ENCODE measurements around the gene EXT2.

Gene EXT2

DNA sequence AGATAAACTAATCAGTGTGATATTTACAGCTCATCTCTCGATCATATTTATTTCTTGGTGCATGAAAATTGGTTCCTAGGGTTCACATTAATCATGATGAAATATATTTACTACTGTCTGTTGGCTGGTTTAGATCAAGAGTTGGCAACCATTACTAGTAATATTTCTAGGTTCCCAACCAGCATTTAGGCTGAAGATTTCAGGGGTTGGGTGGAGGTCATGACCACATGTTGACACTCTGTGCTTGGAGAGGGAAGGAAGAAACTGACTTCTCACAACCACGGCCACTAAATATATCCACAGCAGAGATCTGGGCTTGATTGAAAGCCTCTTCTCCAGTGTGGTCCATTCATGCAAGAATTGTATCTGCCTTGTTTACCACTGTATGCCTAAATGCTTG lies 126.5 kb downstream of the EXT2 start:
- TF ChIP-seq ZC3H10 (CRISPR knock-in tag; IDR thresholded peaks at IDR 0.05) (no peak), ZNF70 (CRISPR knock-in tag; IDR thresholded peaks at IDR 0.05) (no peak), ZNF8 (CRISPR knock-in tag; IDR thresholded peaks at IDR 0.05) (no peak), ZFP3 (CRISPR knock-in tag; IDR thresholded peaks at IDR 0.05) (no peak), ARNTL (CRISPR knock-in tag; IDR thresholded peaks at IDR 0.05; ENCODE audit: borderline replicate concordance, low read depth) (no peak), TOX (CRISPR knock-in tag; IDR thresholded peaks at IDR 0.05; ENCODE audit: borderline replicate concordance) (no peak; the same call in 1 of the 2 replicates), TCF4 (CRISPR knock-in tag; IDR thresholded peaks at IDR 0.05; ENCODE audit: borderline replicate concordance) (no peak), SNAI2 (CRISPR knock-in tag; IDR thresholded peaks at IDR 0.05) (no peak)
- no peak for ATAC-seq

DNA sequence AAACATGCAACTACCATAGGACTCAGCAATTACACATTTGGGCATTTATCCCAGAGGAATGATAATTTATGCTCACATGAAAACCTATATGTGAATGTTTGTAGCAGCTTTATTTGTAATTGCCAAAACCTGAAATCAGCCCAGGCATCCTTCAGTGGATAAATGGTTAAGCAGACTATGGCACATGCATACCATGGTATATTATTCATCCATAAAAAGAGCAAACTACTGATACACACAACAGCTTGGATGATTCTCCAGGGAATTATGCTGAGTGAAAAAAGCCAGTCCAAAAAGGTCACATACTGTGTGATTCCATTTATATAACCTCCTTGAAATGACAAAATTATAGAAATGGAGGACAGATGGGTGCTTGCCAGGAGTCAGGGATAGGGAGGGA lies 127.8 kb downstream of the EXT2 start:
- ATAC-seq: peak; percentile 54
- TF ChIP-seq ZNF8 (CRISPR knock-in tag; IDR thresholded peaks at IDR 0.05) (no peak), ARNTL (CRISPR knock-in tag; IDR thresholded peaks at IDR 0.05; ENCODE audit: borderline replicate concordance, low read depth) (no peak), BACH2 (CRISPR knock-in tag; IDR thresholded peaks at IDR 0.05; ENCODE audit: borderline replicate concordance) (no peak), ZFP30 (CRISPR knock-in tag; IDR thresholded peaks at IDR 0.05) (no peak), SNAI2 (CRISPR knock-in tag; IDR thresholded peaks at IDR 0.05) (no peak), TCF4 (CRISPR knock-in tag; IDR thresholded peaks at IDR 0.05; ENCODE audit: borderline replicate concordance) (no peak), ZNF70 (CRISPR knock-in tag; IDR thresholded peaks at IDR 0.05) (no peak), ESRRG (CRISPR knock-in tag; IDR thresholded peaks at IDR 0.05) (no peak), ZNF565 (CRISPR knock-in tag; conservative IDR thresholded peaks at IDR 0.05; ENCODE audit: low read depth) (no peak), CSDC2 (CRISPR knock-in tag; IDR thresholded peaks at IDR 0.05) (no peak), ISL1 (CRISPR knock-in tag; IDR thresholded peaks at IDR 0.05) (no peak), GLIS3 (CRISPR knock-in tag; IDR thresholded peaks at IDR 0.05) (no peak), TOX (CRISPR knock-in tag; IDR thresholded peaks at IDR 0.05; ENCODE audit: borderline replicate concordance) (no peak)
- TF ChIP-seq, protein P1, sequence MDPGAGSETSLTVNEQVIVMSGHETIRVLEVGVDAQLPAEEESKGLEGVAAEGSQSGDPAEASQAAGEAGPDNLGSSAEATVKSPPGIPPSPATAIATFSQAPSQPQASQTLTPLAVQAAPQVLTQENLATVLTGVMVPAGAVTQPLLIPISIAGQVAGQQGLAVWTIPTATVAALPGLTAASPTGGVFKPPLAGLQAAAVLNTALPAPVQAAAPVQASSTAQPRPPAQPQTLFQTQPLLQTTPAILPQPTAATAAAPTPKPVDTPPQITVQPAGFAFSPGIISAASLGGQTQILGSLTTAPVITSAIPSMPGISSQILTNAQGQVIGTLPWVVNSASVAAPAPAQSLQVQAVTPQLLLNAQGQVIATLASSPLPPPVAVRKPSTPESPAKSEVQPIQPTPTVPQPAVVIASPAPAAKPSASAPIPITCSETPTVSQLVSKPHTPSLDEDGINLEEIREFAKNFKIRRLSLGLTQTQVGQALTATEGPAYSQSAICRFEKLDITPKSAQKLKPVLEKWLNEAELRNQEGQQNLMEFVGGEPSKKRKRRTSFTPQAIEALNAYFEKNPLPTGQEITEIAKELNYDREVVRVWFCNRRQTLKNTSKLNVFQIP (CRISPR knock-in tag; IDR thresholded peaks at IDR 0.05; ENCODE audit: borderline replicate concordance, low read depth): no peak
- TF ChIP-seq, protein P2, sequence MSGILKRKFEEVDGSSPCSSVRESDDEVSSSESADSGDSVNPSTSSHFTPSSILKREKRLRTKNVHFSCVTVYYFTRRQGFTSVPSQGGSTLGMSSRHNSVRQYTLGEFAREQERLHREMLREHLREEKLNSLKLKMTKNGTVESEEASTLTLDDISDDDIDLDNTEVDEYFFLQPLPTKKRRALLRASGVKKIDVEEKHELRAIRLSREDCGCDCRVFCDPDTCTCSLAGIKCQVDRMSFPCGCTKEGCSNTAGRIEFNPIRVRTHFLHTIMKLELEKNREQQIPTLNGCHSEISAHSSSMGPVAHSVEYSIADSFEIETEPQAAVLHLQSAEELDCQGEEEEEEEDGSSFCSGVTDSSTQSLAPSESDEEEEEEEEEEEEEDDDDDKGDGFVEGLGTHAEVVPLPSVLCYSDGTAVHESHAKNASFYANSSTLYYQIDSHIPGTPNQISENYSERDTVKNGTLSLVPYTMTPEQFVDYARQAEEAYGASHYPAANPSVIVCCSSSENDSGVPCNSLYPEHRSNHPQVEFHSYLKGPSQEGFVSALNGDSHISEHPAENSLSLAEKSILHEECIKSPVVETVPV (CRISPR knock-in tag; IDR thresholded peaks at IDR 0.05): no peak
- TF ChIP-seq, protein P3, sequence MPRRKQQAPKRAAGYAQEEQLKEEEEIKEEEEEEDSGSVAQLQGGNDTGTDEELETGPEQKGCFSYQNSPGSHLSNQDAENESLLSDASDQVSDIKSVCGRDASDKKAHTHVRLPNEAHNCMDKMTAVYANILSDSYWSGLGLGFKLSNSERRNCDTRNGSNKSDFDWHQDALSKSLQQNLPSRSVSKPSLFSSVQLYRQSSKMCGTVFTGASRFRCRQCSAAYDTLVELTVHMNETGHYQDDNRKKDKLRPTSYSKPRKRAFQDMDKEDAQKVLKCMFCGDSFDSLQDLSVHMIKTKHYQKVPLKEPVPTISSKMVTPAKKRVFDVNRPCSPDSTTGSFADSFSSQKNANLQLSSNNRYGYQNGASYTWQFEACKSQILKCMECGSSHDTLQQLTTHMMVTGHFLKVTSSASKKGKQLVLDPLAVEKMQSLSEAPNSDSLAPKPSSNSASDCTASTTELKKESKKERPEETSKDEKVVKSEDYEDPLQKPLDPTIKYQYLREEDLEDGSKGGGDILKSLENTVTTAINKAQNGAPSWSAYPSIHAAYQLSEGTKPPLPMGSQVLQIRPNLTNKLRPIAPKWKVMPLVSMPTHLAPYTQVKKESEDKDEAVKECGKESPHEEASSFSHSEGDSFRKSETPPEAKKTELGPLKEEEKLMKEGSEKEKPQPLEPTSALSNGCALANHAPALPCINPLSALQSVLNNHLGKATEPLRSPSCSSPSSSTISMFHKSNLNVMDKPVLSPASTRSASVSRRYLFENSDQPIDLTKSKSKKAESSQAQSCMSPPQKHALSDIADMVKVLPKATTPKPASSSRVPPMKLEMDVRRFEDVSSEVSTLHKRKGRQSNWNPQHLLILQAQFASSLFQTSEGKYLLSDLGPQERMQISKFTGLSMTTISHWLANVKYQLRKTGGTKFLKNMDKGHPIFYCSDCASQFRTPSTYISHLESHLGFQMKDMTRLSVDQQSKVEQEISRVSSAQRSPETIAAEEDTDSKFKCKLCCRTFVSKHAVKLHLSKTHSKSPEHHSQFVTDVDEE (CRISPR knock-in tag; IDR thresholded peaks at IDR 0.05): no peak

DNA sequence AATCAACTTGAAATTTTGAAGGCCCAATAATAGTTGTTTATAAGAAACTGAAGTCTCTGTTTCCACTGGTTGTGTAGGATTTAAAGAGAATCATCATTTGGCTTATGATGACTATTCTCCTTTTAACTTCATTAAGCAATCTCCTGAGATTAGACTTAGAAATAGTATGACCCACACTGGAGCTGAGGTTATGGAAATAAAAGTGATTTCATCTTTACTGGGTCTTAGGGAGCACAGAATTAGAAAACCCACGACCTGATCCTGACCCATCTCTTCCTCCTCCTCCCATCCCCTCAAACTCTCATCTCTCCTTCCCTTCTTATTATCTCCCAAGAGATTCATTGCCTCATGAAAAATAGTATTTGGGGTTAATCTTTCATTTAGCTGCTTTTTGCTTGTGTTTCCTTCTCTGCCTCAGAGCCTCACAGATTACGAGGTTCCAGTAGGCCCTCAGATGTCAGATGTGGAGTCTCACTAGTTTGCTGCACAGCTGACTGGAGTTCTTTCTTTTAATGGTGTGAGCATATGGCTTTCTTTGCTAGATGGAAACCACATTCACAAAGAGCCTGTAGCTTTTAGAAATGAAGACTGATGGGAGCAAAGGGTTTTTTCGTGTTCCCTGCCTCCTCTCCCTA lies 129.5 kb downstream of the EXT2 start:
- no peak for TF ChIP-seq ZNF70 (CRISPR knock-in tag; IDR thresholded peaks at IDR 0.05)
- TF ChIP-seq, protein P1 (CRISPR knock-in tag; IDR thresholded peaks at IDR 0.05; ENCODE audit: borderline replicate concordance, low read depth): no peak
- no peak for TF ChIP-seq PPARA (CRISPR knock-in tag; IDR thresholded peaks at IDR 0.05; ENCODE audit: borderline replicate concordance)
- no peak for TF ChIP-seq ZFP30 (CRISPR knock-in tag; IDR thresholded peaks at IDR 0.05)
- no peak for TF ChIP-seq ARNTL (CRISPR knock-in tag; IDR thresholded peaks at IDR 0.05; ENCODE audit: borderline replicate concordance, low read depth)
- no peak for TF ChIP-seq CSDC2 (CRISPR knock-in tag; IDR thresholded peaks at IDR 0.05)
- no peak for TF ChIP-seq RARB (CRISPR knock-in tag; IDR thresholded peaks at IDR 0.05)
- TF ChIP-seq SNAI2 (CRISPR knock-in tag; IDR thresholded peaks at IDR 0.05): no peak
- no peak for TF ChIP-seq ZNF8 (CRISPR knock-in tag; IDR thresholded peaks at IDR 0.05)
- TF ChIP-seq, protein P2 (CRISPR knock-in tag; IDR thresholded peaks at IDR 0.05): no peak
- no peak for TF ChIP-seq TOX (CRISPR knock-in tag; IDR thresholded peaks at IDR 0.05; ENCODE audit: borderline replicate concordance)
- TF ChIP-seq ISL1 (CRISPR knock-in tag; IDR thresholded peaks at IDR 0.05): no peak
- TF ChIP-seq, protein P3 (CRISPR knock-in tag; IDR thresholded peaks at IDR 0.05): no peak
- TF ChIP-seq, protein P4, sequence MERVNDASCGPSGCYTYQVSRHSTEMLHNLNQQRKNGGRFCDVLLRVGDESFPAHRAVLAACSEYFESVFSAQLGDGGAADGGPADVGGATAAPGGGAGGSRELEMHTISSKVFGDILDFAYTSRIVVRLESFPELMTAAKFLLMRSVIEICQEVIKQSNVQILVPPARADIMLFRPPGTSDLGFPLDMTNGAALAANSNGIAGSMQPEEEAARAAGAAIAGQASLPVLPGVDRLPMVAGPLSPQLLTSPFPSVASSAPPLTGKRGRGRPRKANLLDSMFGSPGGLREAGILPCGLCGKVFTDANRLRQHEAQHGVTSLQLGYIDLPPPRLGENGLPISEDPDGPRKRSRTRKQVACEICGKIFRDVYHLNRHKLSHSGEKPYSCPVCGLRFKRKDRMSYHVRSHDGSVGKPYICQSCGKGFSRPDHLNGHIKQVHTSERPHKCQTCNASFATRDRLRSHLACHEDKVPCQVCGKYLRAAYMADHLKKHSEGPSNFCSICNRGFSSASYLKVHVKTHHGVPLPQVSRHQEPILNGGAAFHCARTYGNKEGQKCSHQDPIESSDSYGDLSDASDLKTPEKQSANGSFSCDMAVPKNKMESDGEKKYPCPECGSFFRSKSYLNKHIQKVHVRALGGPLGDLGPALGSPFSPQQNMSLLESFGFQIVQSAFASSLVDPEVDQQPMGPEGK (CRISPR knock-in tag; IDR thresholded peaks at IDR 0.05; ENCODE audit: borderline replicate concordance): no peak
- TF ChIP-seq ESRRG (CRISPR knock-in tag; IDR thresholded peaks at IDR 0.05): no peak
- no peak for ATAC-seq
